ENCODE results near the gene MARCHF6. TPM values are rescaled to one million over a fixed set of nuclear protein-coding genes. Genes with fewer than 3 reads are reported as not detected.

Gene MARCHF6
- polyA plus RNA-seq, 1 of the 3 experiments (the other 2 are of a cell fraction), result 52.4 TPM

GRCh38 chr5:10400411-10400810, 46.9 kb downstream of the MARCHF6 start:
- no peaks in the 10 kb centered on the region for H3K9me3 ChIP-seq
- H3K4me2 ChIP-seq, result no peak overlapping the region
- H3K27me3 ChIP-seq (ENCODE audit: insufficient read depth), result no peaks in the 10 kb centered on the region
- H3K4me3 ChIP-seq (ENCODE audit: low read depth in 2 of 2, low read length in 1 of 2), result no peak overlapping the region
- H2AFZ ChIP-seq (ENCODE audit: low read depth), result no peak overlapping the region
- H3K79me2 ChIP-seq (ENCODE audit: insufficient read depth), result peaks cover 8% of the 10 kb centered on the region; the same call in 1 of the 2 replicates
- TF ChIP-seq ELF1 (IDR thresholded peaks at IDR 0.05) (no peak), FOXM1 (IDR thresholded peaks at IDR 0.05; ENCODE audit: low read depth) (no peak), RCOR1 (IDR thresholded peaks at IDR 0.05; ENCODE audit: low read length) (no peak), MXI1 (IDR thresholded peaks at IDR 0.05; ENCODE audit: low read depth, low read length) (no peak), ZBTB33 (IDR thresholded peaks at IDR 0.05; ENCODE audit: borderline replicate concordance, low read depth) (no peak), RXRA (IDR thresholded peaks at IDR 0.05; ENCODE audit: borderline replicate concordance, low read depth) (no peak)
- TF ChIP-seq, protein P1, sequence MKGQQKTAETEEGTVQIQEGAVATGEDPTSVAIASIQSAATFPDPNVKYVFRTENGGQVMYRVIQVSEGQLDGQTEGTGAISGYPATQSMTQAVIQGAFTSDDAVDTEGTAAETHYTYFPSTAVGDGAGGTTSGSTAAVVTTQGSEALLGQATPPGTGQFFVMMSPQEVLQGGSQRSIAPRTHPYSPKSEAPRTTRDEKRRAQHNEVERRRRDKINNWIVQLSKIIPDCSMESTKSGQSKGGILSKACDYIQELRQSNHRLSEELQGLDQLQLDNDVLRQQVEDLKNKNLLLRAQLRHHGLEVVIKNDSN (IDR thresholded peaks at IDR 0.05; ENCODE audit: borderline replicate concordance, low read depth), result no peak
- 97% methylated on average over 2 of the region's 2 CpGs for WGBS (ENCODE audit: low lambda C conversion rate)
- no peak overlapping the region for H3K9ac ChIP-seq
- H3F3A ChIP-seq (replicated peaks; ENCODE audit: insufficient read depth), result no peaks in the 10 kb centered on the region
- ChIA-PET CTCF (interaction anchor here (1.0 to 1.1 kb wide), 2 partner anchors 11 to 22 kb away, joined by 3 read pairs; no protein-coding TSS in a partner anchor), POLR2A (no interaction called here)
- H3K4me1 ChIP-seq (ENCODE audit: control insufficient read depth in 1 of 2, insufficient read depth in 2 of 2, low read depth in 1 of 2, low read length in 1 of 2), result no peaks in the 10 kb centered on the region
- no peak overlapping the region for H3K27ac ChIP-seq (ENCODE audit: low read depth in 2 of 2, low read length in 1 of 2)
- H3K36me3 ChIP-seq (replicated peaks in 1 of 2; ENCODE audit: control insufficient read depth in 1 of 2, insufficient read depth in 2 of 2, low read length in 1 of 2), result peaks cover 87 to 93% of the 10 kb centered on the region in 2 experiments
- DNase-seq, result no peak
- H4K20me1 ChIP-seq (ENCODE audit: insufficient read depth), result peaks cover 3% of the 10 kb centered on the region; the same call in 1 of the 2 replicates
- no peaks in the 10 kb centered on the region for H3K9me2 ChIP-seq

DNA sequence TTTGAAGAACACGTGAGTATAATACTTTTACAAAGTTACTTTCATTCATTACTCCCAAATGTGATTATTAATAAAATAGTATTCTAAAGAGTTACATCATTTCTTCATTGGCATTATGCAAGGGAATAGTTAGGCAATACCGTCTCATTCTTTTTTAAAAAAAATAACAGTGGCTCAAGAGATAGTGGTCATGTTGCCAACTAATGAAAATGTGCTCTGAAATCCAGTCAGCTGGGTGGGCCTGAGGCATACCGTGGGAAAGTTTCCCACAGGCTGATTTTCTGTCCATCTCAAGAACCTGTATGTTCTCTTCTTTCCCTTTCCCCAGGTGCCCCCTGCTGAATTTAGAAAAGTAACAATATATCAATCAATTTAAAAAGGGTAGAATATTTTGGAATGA, 47.3 kb downstream of the MARCHF6 start:
- Histone ChIP-seq H3K27ac (ENCODE audit: low read depth in 2 of 2, low read length in 1 of 2) (no peak overlapping the region), H3K36me3 (replicated peaks in 1 of 2; ENCODE audit: control insufficient read depth in 1 of 2, insufficient read depth in 2 of 2, low read length in 1 of 2) (peaks cover 87 to 93% of the 10 kb centered on the region in 2 experiments), H3K79me2 (ENCODE audit: insufficient read depth) (peaks cover 8% of the 10 kb centered on the region; the same call in 1 of the 2 replicates), H3K9me2 (no peaks in the 10 kb centered on the region), H3K4me3 (ENCODE audit: low read depth in 2 of 2, low read length in 1 of 2) (no peak overlapping the region), H3K9me3 (no peaks in the 10 kb centered on the region), H2AFZ (ENCODE audit: low read depth) (no peak overlapping the region), H3K27me3 (ENCODE audit: insufficient read depth) (no peaks in the 10 kb centered on the region), H3F3A (replicated peaks; ENCODE audit: insufficient read depth) (no peaks in the 10 kb centered on the region), H3K9ac (no peak overlapping the region), H3K4me1 (ENCODE audit: control insufficient read depth in 1 of 2, insufficient read depth in 2 of 2, low read depth in 1 of 2, low read length in 1 of 2) (no peaks in the 10 kb centered on the region), H3K4me2 (no peak overlapping the region), H4K20me1 (ENCODE audit: insufficient read depth) (peaks cover 3% of the 10 kb centered on the region; the same call in 1 of the 2 replicates)
- POLR2A ChIA-PET, result no interaction called here
- DNase-seq, result no peak
- CTCF ChIA-PET, result interaction anchor here (0.7 kb wide), 1 partner anchor 23 kb away, joined by 3 read pairs; no protein-coding TSS in a partner anchor
- TF ChIP-seq EP300 (IDR thresholded peaks at IDR 0.05; ENCODE audit: borderline replicate concordance in 1 of 2, low read depth in 1 of 2, low read length in 1 of 2) (no peak), SMC3 (IDR thresholded peaks at IDR 0.05; ENCODE audit: low read depth, low read length) (no peak), PBX3 (IDR thresholded peaks at IDR 0.05) (no peak), MAX (IDR thresholded peaks at IDR 0.05; ENCODE audit: low read depth) (no peak)
- 89% methylated on average over 3 of the region's 3 CpGs for WGBS (ENCODE audit: low lambda C conversion rate)

Measured in SK-N-SH (cell line).